DMS153 (cell line): Measurements from ENCODE around the gene PELI2.

Experiments
- DNase-seq: peaks from one replicate; lab custom pipeline; 2025; lab: John Stamatoyannopoulos, UW

Gene PELI2

DNA sequence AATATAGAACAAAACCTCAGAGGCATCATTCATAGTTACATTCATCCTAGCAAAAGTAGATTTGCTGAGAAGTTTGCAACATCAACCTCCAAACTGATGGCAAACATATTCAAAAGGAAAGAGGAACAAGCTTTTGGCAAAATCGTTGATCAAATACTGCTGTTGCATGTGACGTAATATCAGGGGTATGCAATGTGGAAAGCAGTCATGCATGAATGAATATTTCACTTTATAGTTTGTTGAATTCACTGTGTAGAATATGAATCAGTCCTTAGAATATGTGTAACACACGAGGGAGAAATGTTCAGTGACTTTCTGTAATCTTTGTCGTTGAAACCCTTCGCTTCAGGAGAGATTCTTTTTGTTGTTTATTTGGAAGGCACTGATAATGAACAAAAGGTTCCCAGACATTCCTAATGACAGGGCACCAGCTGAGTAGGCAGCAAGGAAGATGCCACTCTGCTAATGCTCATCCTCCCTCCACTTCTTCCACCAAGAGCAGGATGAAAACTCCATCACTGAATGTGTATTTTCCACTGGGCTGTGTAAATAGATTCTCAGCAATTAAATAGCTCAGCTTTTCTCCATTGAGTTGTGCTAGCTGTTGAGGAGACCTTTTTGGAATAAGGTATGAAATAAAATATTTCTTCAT lies 126.1 kb downstream of the PELI2 start:
- peak; percentile 3 for DNase-seq

DNA sequence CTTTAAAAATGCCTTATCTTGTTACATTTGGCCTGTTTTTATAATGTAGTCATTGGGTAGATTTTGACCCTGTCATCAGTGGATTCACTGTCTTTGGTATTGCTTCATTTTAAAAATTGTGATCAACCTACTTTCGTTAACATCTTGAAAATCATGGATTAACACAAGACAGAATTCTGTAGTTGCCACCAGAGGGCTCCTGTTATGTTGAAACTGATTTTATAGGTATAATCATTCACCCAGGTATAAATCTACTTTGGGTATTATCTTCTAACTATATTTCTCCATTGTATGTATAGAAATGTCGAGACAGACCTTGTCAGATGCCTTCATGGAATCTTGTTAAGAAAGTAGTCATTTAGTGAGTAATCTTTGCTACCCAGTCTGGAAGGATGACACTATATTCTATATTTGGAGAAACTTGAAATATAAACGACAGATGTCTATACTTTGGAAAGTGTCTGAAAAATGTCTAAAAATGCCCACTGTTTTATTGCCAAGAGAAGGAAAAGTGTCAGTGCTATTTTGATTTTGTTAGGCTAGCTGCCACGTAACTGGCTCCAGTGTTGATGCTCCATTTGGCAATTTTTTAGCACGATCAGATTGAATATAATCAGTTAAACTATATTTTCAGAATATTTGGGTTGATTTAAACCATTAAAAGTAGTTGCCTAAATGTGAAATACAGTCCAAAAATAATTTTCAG lies 129.4 kb downstream of the PELI2 start:
- DNase-seq: peak; percentile 2

DNA sequence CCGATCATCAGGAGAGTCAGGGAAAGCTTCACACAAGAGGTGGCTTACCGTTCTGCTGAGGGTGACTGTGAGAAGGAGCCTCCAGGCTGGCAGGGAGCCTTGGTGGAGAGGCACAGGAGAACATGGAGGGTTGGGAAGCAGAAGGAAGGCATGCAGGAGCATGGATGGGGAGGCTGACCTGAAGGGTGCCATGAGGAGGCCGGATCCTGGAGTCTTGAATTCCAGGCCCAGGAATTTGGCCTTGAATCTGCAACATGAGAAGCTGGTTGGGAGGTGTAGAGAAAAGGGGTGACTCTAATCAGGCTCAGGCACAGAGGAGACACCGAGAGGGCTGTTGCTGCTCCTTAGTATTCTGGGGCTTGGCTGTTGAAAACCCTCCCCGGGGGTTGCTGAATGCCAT lies 130.2 kb downstream of the PELI2 start:
- DNase-seq: no peak

DNA sequence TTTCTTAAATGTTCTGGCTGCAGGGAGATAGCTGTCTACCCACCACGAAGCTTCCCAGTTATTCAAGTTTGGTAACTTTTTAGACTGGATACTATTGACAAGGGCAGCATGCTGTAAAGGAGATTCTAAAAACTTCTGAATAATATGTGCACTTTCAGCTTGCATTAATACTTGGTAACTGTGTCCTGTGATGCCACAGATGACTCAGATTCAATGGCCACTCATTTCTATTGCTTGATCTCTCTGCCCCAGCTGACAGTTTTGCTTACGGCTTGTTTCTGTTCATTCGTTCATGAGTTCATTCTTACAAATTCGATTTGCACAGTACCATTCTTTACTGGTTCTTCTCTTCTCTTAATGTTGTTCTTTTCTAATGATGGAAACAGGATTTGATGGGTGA lies 142.8 kb downstream of the PELI2 start:
- no peak for DNase-seq

DNA sequence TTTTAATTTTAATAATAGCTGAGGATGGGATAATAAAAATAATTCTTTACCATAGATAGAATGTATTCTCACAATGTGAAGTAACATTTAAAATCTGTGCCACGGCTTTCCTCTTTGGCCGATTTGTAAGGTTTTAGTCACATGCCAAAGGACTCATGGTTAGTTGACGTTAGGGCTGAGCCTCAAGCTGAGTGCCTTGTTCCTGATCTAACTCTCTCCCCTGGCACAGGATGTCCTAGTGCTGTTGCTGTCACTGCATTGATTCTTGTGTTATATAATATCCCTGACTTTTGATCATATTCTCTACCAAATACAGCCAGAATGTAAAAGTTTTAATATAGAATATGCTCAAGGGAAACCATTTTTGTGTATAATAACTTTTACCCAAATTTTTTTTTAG lies 144.3 kb downstream of the PELI2 start:
- DNase-seq: no peak

DNA sequence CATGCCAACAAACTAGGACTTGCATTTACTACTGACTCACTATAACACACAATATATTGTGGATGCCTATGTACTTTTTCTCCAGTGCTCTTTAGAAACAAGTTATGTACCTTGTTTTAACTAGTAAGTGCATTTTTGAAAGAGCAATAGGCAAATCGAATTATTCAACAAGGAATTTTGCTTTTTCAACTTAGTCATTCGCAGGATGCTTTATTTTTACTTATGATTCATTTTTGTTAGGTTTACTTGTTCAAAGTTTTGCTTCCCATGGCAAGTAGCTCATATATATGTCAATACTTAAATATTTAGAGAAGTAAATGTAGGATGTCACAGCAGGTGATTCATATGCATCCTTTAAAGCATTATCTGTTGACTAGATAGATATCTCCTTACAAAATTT lies 149.8 kb downstream of the PELI2 start:
- no peak for DNase-seq

DNA sequence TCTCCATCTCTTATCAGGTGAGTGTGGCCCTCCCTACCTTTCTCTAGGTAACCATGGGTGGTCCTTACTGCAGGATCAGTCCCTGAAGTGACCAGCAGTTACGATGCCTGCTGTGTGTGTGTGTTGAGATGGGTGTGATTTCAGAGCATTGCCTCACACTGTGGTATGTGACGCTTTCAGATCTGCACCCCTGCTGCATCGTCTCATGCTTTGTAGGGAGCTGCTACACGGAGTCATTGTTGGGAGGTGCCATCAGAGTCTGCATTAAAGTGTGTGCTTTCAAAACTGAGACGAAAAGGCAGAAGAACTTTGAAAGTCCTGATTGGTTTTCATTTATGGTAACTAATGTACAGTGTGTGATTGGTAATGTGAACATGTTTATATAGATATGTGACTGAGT lies 150.5 kb downstream of the PELI2 start:
- no peak for DNase-seq

DNA sequence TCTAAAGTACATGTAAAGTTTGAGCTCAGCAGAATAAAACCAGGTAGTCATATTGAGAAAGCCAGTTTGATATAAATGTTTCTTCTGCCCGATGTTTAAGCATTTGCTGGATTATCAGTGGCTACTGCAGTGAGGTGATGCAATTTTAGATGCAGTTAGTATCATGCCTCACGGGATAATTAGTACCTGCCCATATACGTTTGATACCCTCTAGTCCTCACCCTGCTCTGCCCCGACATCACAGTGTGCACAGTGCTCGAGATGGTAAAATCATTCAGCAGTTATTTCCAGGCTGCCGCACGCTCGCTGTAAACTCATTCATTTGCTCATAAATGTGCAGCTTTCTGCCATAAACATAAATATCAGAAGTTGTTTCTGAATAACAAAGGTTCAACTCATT lies 152.7 kb downstream of the PELI2 start:
- DNase-seq: no peak

DNA sequence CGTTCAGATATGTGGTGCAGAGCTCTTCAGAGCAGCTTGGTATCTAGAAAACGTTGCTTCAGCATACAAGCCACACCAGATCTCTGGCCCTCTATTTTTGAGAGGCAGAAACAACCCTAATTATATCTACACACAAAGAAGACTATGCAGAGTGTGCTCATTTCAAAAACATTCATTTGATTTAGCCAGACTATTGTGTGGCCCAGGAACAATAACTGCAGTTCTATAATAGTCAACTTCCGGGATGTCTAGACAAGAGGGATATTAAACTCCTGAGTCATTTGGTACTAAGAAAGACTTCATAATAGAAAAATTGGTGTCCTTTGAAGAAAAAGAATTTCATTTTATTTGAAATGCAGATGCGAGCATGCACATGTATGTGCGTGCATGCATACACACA lies 153.8 kb downstream of the PELI2 start:
- peak; percentile 25 for DNase-seq

DNA sequence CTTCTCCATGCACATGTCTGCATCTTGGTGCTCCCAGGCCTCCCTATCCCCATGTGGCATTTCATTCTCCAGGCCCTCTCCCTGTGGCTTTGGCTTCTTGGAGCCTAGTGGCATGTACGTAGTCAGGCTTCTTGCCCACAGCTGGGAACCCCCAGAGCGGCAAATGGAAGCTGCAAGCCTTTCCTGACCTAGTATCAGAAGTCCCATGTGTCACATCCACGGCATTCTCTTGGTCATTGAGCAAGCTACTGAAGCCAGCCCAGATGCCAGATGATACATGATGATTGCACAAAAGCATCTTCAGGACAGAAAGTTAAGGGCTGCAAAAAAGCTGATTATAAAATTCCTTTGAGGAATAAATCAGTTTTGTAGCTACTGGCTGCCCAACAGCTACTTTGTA lies 154.9 kb downstream of the PELI2 start:
- no peak for DNase-seq

DNA sequence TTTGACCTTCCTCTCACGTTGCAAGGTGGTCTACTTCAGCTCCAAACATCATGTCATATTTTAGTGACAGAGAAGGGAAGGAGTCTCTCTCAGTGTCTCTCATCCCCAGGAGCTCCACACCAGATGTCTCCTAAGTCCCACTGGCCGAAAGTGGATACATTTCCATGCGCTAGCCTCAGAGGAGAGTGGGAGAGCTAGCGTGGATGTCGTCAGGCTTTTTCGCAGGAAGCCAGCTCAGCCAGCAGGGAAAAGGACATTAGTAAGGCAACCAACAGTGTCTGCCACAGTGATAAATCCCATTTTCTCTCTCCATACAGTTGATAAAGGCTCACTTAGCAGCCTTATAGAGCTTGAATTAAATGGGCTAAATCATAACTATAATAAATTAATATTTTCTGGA lies 155.7 kb downstream of the PELI2 start:
- no peak for DNase-seq

DNA sequence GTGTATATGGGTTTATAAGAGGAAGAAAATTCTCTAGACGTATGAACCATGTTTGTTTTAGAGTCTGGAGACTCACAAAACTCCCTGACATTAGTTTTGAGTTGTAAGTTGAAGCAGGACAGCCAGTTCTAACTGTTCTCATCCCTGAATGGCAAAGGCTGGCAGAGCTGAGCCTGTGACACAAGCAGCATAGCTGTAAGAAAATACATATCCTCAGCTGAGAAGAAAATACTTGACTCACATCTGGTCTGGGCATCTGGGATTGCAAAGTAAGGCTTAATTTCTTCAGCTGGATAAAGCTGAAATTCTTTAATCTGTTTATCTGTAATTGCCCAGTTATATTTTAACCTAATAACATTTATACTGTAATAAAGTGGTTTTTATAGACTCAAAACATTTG lies 156.3 kb downstream of the PELI2 start:
- DNase-seq: no peak

DNA sequence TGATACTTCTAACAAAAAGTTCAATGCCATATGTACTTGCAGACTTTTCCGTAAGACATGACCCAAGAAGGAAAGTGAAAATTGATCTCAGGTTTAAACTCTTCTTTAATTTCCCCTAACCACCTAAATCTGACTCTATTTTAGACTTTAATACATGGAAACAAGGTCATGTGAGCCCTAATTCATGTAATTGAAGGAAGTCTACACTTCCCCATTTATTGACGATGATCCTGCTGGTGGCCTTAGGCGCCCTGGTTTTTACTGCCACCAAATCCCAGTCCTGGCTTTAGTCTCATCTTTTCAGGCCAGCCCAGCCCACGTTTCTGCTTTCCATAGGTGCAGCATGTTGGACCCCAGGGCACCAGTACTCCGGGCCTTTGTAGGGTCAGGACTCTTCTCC lies 157.9 kb downstream of the PELI2 start:
- no peak for DNase-seq

DNA sequence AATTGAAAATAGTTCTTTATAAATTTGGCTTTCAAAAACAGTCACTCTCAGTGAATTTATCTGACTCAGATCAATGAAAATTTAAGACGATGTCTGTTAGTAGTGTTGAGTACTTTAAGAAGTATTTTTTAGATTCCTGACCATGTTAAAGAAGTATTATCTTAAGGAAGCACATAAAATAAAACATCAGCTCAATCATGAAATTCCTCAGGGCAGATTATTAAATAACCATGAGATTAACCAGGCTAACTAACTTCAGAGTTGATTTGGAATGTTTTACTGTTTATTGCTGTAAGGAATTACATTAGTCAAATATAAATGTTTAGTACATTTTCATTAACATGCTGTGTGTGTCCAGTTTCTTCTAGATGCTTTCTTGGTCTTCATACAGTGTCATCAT lies 160.2 kb downstream of the PELI2 start:
- DNase-seq: no peak

DNA sequence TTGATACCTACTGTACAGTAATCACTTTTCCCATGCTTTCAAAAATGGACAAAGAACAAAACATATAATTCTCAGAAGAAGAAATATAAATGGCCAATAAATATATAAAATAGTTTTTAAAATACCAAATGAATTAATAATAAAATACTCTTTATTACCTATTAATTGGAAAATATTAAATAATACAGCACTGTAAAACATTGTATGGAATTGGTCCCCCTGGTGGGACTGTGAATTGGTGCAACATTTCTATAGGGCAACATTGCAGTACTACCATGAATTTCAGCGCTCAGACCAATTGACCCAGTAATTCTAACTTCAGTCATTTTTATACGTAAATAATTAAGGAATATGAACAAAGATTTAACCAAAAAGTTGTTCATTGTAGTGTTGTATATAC lies 162.6 kb downstream of the PELI2 start:
- no peak for DNase-seq

DNA sequence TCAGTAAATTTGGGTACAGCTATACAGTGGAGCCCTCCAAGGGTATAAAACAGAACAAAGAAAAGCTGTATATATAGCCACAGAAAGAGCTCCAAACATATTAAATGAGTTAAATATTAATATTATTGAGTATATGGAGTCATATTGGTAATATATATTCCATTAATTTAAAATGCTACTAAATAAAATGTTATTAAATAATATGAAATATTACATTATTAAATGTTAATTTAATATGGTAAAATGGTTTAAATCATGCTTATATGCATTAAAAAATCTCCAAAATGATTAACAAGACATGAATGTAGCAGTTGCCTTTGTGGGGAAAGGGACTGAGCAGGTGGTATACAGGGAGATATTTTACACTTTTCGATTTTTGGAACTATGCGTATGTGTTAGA lies 164.0 kb downstream of the PELI2 start:
- no peak for DNase-seq

DNA sequence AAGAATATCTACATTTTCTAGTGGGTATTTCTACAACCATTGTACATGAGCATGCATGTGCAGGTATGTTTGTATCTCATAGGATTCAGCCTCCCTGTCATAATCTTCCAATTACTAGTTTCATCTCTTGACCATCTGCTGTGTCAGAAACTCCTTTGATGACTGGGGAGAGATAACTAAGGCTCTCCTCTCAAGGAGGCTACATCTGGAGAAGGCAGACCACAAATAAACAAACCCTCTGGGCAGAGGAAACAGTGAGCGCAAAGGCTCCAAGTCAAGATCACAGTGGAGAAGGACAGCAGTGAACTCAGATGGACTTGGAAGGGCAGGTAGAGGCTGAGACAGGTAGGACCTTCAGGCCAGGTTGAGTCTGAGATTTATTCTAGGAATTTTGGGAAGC lies 166.4 kb downstream of the PELI2 start:
- no peak for DNase-seq

DNA sequence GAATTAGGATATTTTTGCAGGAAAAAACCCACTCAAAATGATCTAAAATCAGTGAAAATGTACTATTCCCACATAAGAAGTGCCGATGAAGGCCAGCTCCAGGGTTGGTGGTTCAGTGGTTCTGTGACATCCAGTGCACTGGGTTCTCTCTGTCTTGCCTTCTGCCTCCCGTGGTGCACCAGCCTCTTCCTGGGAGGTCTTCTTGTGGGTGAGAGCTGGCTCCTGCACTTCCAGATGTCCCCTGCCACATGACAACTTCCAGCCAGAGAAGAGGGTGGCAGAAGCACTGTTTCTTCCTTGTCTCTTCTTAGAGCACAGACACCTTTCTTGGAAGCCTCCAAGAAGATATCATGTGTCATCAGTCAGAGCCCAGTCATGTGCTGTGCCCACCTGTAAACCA lies 170.9 kb downstream of the PELI2 start:
- DNase-seq: no peak

DNA sequence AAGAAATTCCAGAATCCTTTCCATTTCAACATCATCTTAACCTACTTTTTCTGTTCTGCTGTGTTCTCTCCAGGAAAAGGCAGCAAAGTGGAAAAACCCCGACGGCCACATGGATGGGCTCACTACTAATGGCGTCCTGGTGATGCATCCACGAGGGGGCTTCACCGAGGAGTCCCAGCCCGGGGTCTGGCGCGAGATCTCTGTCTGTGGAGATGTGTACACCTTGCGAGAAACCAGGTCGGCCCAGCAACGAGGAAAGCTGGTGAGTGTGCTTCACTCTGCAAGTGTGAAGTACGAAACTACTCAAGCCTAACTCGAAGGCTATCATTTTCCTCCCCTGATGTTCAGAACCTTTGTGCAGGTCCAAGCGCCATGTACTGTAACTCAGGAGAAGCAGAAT lies 172.0 kb downstream of the PELI2 start:
- DNase-seq: no peak

DNA sequence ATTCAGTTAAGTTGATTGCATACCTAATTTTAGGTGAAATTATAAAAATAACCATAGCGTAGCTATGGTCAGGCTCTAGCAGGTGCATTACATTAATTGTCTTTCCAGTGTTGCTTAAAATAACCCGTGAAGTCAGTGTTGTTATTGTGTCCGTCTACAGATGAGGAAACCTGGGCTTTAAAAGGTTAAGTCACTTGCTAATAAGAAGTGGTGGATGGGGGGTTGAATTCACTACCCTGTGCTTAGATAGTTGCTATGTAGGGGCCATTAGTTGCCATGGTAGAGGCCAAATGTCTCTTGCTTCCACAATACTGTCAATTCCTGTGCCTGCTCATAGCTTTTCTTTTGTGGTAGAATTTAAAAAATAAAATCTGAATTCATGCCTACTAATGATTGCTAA lies 174.8 kb downstream of the PELI2 start:
- DNase-seq: no peak

DNA sequence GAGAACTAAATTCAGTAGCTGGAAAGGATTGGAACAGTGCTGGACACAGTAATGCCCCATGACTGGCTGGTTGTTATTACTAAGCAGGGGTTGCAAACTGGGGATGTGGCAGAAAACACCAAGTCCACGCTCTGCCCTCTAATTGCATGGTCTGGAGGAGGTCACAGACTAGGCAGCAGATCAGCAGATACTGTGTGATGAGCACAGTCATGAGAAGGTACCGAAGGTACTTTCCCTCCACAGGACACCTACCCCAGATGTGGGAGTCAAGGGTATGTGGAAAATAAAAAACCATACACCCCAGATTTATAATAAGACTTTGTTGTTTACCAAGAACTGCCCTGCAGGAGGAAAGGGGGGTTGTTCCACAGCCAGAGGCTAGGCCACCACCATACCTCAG lies 175.3 kb downstream of the PELI2 start:
- no peak for DNase-seq

DNA sequence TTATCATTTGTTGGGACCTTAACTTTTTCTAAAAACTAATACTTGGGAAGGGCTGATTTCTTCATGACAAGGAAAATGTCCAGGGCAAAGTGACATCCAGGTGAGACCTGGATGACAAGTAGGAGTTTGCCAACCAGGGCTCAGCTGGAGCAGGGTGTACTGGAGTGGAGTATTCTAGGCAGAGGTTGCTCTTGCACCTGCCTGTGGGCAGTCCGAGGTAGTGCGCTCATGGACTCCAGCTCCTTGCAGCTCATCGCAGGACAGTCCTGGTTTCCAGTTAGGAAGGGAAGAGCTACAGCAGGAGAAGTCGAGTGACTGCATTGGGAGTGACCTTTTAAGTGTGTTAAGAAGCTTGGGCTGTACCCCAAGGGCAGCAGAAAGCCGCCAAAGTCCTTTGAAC lies 175.9 kb downstream of the PELI2 start:
- DNase-seq: no peak

DNA sequence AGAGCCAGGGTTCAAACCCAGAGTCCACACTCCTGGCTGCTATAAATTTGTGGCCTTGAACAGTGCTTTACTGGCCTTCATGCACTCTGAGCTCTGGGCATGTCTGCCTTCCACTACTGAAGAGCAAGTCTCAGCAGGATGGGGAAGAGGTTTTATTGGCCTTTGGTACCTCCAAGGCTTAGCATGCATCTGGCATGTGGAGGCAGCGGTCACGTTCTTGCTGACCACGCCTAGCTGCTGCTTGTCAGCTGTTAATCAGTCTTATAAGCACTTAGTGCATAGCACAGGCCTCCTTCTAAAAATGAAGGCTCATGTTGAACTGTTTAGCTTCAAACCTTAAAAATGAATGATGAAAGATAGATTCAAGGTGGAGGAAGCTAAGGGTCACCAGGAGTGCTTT lies 177.5 kb downstream of the PELI2 start:
- no peak for DNase-seq

DNA sequence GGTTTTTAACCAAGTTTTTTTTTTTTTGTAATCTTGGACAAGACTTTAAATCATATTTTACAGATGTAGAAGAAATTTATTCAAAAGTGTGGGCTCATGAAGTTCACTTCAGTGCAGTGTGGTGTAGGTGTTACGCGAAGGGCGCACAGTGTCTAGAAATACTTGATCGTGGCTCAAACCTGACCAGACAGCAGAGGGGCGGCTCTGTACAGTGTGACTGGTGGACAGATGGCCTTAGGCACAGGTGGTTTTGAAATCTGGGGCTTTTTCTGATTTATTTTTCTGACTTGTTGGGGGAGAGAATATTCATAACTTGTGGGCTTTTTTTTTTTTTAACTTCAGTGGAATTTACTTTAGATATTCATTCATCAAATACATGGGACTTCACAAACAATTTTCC lies 179.2 kb downstream of the PELI2 start:
- no peak for DNase-seq
